T-helper 2 cell (primary cell): Measurements from ENCODE around the gene GALP.
"Not testable (repeated sequence)": the region's sequence is repeated elsewhere in the genome, so short reads cannot be mapped to it uniquely, and the experiment has no call there.

Experiments used
- DNase-seq, 5 experiments: peaks; one replicate each; pipeline versions ENCODE4 v3.0.0 to v3.0.0-alpha.2; 2012 to 2022

Gene GALP

DNA sequence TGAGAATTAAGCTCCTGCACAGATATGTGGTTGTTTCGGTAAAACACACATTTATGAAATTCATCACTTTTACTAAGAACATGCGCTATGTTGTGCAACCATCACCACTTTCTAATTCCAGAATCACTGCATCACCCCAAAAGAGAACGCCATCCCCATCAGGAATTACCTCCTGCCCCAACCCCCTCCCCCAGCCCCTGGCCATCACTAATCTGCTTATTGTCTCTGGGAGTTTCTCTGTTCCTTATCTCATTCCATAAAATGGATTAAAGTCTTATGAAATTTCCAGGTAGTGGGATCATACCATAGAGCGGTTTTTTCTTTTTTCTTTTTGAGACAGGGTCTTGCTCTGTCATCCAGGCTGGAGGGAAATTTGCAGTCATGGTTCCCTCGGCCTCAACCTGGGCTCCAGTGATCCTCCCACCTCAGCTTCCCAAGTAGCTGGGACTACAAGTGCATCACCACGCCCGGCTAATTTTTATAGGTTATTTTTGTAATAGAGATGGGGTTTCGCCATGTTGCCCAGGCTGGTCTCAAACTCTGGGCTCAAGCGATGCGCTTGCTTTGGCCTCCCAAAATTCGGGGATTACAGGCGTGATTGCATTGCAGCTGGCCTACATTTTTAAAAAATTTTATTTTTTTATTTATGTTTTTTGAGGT lies 18.3 kb downstream of the GALP start:
- DNase-seq = no peak

GRCh38 chr19:56197646-56198045 lies 21.8 kb downstream of the GALP start, which contains the start of gene ZSCAN5B:
TSS of gene ZSCAN5B (minus strand) at chr19:56197783. CDS start at chr19:56193052, 4,731 bp downstream.
- DNase-seq = not testable (repeated sequence)

DNA sequence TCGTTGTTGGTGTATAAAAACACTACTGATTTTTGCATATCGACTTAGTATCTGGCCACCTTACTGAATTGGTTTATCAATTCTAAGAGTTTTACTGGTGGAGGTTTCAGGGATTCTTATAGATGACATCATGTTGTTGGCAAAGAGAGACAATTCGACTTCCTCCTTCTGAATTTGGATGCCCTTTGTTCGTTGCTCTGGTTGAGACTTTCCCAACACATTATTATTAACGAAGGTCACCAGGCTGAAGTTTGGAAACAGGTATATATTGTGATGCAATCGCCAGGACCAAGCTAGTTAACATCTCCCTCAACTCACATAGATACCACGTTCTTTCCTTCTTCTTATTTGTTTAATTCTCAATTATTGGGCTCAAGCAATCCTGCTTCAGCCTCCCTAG lies 23.9 kb downstream of the GALP start:
- no peak for DNase-seq

- DNase-seq = no peak
These were observed 26.2 kb downstream of the GALP start, which contains the start of gene ZSCAN5C for GRCh38 chr19:56201973-56202372. TSS of gene ZSCAN5C (plus strand) at chr19:56202273. CDS start at chr19:56205914, 3,641 bp downstream.

DNA sequence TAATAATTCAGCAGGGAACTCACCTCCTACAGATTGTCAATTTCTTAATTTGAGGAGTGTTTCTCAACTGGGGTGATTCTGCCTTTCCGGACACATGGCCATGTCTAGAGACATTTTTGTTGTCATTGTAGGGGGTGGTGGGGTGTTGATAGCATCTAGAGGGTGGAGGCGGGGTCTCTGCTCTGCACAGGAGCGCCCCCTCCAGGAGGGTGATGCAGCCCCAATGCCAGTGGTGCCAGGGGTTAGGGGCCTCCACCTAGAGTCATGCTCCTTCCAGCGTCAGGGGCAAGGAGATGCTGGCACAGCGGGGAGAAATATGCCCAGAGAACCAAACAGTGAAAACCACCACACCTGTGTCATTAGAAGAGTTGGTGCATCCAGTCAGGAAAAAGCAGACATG lies 31.8 kb downstream of the GALP start:
- DNase-seq = not testable (repeated sequence)

- no peak for DNase-seq
These were observed 33.3 kb downstream of the GALP start for GRCh38 chr19:56209091-56209490.

DNA sequence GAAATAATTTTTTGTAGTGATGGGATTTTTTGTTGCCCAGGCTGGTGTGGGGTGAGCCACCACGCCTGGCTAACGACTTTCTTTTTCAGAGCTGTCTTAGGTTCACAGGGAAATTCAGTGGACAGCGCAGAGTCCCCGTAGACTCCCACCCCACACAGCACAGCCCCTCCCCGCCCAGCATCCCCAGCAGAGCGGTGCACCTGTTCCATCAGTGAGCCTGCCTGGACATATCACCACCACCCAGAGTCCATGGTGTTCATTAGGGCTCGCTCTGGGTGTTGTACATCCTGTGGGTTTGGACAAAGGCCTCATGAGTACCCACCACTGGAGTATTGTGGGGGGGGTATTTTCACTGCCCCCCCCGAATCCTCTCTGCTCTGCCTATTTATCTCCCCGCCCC lies 34.2 kb downstream of the GALP start:
- not testable (repeated sequence) for DNase-seq

DNA sequence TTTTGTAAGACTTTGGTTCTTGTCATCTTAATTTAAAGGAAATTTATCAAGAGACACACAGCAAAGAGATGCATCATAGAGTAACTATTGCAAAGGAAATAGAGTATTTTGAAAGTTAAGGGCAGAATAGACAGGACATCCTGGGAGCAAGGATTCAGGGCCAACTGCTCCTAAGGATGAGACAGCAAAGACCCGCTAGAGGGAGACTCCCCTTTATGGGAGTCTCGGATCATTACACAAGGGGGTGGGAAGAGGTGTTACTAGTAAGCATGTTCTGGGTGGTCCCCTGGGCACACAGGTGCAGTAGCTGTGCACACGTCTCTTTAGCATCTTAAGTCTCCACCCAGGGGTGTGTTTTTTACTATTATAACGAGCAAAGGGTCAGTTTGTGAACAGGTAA lies 35.9 kb downstream of the GALP start:
- no peak for DNase-seq

DNA sequence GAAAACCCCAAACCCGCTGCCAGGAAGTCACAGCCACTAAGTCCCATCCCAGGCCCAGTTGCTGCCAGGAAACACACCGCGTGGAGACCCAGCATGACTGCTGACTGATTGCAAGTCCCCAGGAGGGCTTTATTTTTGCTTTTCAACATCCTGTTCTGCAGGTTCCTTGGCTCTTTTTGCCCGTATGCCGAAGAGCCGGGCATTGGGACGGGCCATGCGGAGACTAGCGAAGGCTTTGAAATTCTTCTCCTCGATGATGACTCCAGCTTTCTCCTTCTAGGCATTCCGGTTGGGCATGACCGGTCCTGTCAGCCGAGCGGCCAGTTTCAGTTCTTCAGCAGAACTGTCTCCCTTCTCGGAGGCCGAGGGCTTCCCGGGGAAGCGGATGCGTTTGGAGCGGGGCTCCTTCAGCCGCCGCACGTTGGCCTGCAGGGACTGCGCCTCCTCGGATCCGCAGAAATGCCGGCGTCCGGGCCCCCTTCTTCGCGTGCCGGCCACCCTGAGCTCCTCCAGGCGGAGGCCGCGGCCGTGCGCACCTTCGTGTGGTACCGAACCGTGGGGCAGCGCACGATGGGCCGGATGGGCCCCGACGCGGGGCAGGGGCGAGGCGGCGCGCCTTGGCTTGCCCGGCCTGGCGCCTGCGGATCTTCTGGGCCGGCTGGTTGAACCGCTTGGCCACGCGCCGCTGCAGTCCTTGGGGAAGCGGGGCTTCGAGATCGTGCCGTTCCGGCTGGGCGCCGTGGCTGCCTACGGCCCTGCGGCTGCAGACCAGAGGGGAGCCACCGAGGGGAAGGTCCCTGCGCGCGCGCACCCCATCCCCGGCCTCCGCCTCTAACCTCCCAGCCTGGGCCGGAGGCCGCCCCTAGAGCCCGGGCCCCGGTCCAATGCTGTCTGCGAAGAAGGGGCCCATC lies 41.5 kb downstream of the GALP start:
- no peak for DNase-seq

- DNase-seq = no peak
These were observed 43.2 kb downstream of the GALP start for GRCh38 chr19:56218961-56219360.

- not testable (repeated sequence) for DNase-seq
These were observed 45.6 kb downstream of the GALP start for GRCh38 chr19:56221442-56221841.

DNA sequence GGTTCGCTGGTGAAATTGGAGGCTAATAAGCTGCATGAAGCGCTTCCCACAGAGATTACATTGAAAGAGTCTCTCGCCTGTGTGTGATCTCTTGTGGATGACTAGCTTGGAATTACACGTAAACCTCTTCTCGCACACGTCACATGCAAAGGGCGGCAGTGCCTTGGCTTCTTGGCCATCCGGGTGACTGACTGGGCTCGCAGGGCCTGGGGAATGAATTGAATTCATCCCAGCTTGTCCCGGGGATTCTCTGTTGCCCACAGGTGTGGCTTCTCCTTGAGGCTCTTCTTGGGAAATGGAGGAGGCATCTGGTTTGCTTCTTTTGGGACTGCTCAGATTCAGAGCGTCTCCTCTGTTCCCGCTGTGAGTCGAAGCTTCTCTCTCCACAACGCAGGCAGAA lies 46.0 kb downstream of the GALP start:
- no peak for DNase-seq

- no peak for DNase-seq
These were observed 47.1 kb downstream of the GALP start for GRCh38 chr19:56222901-56223300.

GRCh38 chr19:56223481-56223880 lies 47.7 kb downstream of the GALP start:
- no peak for DNase-seq
